Right atrium auricular region (tissue), 2 donors: ENCODE measurements around the gene FSIP2. TPM values are rescaled to one million over a fixed set of nuclear protein-coding genes. Genes with fewer than 3 reads are reported as not detected.

Source experiments
- DNase-seq: peaks from one replicate; pipeline ENCODE4 v3.0.0-alpha.2; 2019; ENCODE audit warnings: low spot score
- H3K27ac ChIP-seq, 2 donors: fragments of 200-600 bp; sonication (generic); 1 replicate in 1 of 2; 2 replicates in 1 of 2; pipeline ENCODE4 v1.5.1; 2016 to 2019
- H3K27me3 ChIP-seq, 2 donors: fragments of 200-600 bp; sonication (generic); one replicate each; pipeline versions ENCODE4 v1.5.1 to v1.6.0; 2017 to 2019
- H3K36me3 ChIP-seq: fragments of 200-600 bp; sonication (generic); one replicate; pipeline ENCODE4 v1.5.1; 2016
- H3K4me1 ChIP-seq, 2 donors: fragments of 200-600 bp; sonication (generic); one replicate each; pipeline versions ENCODE4 v1.5.1 to v1.6.0; 2017 to 2019
- H3K4me3 ChIP-seq, 2 donors: fragments of 200-600 bp; sonication (generic); 1 replicate in 1 of 2; 2 replicates in 1 of 2; pipeline ENCODE4 v1.5.1; 2017 to 2019; ENCODE audit warnings: mild to moderate bottlenecking in 1 of 2, moderate library complexity in 1 of 2
- H3K9me3 ChIP-seq, 2 donors: fragments of 200-600 bp; sonication (generic); one replicate each; pipeline ENCODE4 v1.5.1; 2019
- total RNA-seq, 2 donors: library from RNA; depleted of rRNA; stranded (reverse); fragments of >200 nt; gene quantifications; one replicate each; pipeline ENCODE4 v1.1.0, GENCODE V29; 2016
- TF ChIP-seq, protein P1 (sequence below), 2 donors: fragments of 200-600 bp; sonication (generic); IDR thresholded peaks; one replicate each; pipeline ENCODE4 v1.5.1; 2019; ENCODE audit warnings: antibody characterized with exemption in 2 of 2

Gene FSIP2
- total RNA-seq, 2 donors from 2014 or later = 0.22 to 0.28 TPM

DNA sequence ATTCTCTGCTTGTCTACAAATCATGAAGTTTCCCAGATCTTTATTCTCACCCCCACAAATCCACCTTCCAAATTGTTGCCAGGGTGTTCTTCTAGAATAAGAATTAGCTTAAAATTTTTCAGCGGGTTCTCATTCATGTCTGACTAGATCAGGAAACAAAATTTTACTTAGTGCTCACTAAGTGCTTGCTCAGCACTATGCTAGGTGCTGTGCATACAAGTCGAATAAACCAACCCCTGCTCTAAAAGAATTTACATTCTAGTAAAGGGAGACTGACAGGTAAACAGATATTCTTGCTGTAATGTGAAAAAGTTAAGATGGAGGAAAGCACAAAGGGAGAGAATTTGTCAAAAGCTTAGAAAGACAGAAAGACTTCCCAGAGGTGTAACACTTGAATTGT is 2.4 kb upstream of the FSIP2 start:
- Histone ChIP-seq H3K9me3 (no peaks in the 10 kb centered on the region), H3K27me3 (no peaks in the 10 kb centered on the region), H3K27ac (no peak overlapping the region), H3K4me1 (no peaks in the 10 kb centered on the region), H3K36me3 (no peaks in the 10 kb centered on the region), H3K4me3 (no peak overlapping the region)
- TF ChIP-seq, protein P1, sequence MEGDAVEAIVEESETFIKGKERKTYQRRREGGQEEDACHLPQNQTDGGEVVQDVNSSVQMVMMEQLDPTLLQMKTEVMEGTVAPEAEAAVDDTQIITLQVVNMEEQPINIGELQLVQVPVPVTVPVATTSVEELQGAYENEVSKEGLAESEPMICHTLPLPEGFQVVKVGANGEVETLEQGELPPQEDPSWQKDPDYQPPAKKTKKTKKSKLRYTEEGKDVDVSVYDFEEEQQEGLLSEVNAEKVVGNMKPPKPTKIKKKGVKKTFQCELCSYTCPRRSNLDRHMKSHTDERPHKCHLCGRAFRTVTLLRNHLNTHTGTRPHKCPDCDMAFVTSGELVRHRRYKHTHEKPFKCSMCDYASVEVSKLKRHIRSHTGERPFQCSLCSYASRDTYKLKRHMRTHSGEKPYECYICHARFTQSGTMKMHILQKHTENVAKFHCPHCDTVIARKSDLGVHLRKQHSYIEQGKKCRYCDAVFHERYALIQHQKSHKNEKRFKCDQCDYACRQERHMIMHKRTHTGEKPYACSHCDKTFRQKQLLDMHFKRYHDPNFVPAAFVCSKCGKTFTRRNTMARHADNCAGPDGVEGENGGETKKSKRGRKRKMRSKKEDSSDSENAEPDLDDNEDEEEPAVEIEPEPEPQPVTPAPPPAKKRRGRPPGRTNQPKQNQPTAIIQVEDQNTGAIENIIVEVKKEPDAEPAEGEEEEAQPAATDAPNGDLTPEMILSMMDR (IDR thresholded peaks at IDR 0.05) = no peak
- no peak for DNase-seq

DNA sequence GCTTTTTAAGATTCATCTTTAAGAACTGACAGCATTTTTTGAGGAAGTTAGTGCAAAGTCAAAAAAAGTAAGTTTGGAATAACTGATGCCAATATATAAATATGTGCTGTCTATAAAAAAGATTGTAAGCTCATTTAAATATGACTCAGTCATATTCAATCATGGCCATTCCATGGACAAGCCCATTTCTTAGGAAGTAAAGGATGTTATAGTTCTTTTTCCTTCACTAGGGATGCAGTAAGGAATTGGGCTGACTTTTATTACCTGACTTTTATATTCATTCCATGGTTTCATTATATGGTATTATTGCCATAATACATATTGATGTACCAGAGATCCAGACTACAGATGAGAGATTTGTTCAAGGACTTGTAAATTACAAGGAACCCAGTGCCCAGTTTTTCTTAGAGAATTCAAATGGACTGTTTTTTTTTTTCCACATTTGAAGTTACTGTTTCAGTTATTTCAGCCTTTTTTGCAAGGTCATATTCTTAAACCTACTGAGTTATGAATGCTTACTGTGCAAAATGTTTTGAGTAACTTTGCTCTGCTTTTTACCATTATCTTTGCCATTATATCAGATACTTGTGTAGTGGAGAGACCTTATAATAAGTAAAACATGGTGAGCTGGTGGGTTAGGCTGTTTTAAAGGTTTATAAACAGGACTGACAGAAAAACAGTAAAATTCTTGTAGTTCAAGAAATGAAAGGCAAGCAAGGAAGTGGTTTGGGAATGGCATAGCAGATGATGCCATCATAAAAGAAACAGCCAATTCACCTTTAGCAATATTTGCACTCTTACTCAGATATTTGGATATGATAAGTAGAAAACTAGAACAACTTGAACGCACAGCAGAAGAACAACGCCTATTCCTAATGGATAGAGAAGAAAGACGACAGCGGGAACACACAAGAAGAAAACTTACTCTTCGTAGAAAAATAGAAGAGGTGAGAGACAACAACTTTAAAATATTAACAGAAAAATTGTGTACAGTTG is 7.6 kb downstream of the FSIP2 start:
- no peaks in the 10 kb centered on the region for H3K9me3 ChIP-seq
- H3K4me3 ChIP-seq = no peak overlapping the region
- TF ChIP-seq, protein P1 (IDR thresholded peaks at IDR 0.05) = no peak
- no peaks in the 10 kb centered on the region for H3K27me3 ChIP-seq
- no peak for DNase-seq
- H3K27ac ChIP-seq = no peak overlapping the region
- no peaks in the 10 kb centered on the region for H3K4me1 ChIP-seq
- no peaks in the 10 kb centered on the region for H3K36me3 ChIP-seq

DNA sequence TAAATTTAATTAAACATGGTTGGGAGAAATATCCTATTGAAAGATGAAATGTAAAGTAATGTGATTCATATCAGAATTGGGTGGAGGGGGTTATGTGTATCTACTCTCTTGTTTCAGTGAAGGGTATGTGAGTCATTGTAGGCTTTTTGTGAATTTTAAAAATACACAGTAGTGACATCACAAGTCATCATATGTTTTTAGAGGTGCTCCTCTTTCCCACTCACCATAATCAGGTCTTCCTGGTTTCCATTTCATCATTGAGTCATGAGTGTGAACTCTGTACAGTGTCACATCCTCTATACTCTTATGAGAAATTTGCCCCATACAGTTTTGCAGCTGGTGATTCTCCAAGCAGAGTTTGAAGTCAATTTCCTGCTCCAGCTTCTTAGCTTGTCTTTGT is 18.8 kb downstream of the FSIP2 start:
- Histone ChIP-seq H3K36me3 (no peaks in the 10 kb centered on the region), H3K9me3 (no peaks in the 10 kb centered on the region), H3K4me1 (no peaks in the 10 kb centered on the region), H3K27me3 (no peaks in the 10 kb centered on the region), H3K27ac (no peak overlapping the region), H3K4me3 (no peak overlapping the region)
- DNase-seq = no peak
- TF ChIP-seq, protein P1 (IDR thresholded peaks at IDR 0.05) = no peak

DNA sequence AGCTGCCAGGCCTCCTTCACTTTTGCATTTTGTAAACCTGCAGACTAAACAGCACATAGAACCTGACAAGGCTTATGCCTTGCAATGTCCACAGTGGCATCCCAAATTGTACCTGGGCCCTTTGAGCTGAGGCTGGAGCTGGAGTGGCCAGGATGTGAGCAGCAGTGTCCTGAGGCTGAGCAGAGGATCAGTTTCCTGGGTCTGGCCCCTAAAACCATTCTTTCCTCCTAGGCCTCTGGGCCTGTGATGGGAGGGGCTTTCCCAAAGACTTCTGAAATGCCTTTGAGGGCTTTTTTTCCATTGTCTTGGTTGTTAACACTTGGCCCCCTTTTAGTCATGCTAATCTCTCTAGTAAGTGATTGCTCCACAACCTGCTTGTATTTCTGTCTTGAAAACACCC is 32.8 kb downstream of the FSIP2 start:
- Histone ChIP-seq H3K4me3 (no peak overlapping the region), H3K27me3 (no peaks in the 10 kb centered on the region), H3K36me3 (no peaks in the 10 kb centered on the region), H3K27ac (no peak overlapping the region), H3K9me3 (peaks cover 0 to 42% of the 10 kb centered on the region in 2 donors), H3K4me1 (no peaks in the 10 kb centered on the region)
- TF ChIP-seq, protein P1 (IDR thresholded peaks at IDR 0.05) = no peak
- DNase-seq = no peak

DNA sequence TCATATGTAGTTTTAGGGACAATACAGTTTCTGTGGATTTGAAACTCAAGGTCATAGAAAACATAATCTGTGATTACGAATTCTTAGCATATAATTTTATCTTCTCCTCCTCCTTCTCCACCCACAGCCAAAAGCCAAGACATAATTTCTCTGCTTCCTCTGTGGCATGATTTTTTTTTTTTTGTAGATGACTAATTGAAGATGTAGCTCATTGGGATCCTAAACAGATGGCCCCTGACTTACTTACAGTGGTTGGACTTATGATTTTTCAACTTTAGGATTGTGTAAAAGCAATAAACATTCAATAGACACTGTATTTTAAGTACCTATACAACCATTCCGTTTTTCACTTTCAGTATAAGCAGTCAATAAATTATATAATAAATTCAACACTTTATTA is 42.3 kb downstream of the FSIP2 start:
- no peak for DNase-seq
- H3K36me3 ChIP-seq = no peaks in the 10 kb centered on the region
- H3K4me1 ChIP-seq = no peaks in the 10 kb centered on the region
- H3K9me3 ChIP-seq = no peaks in the 10 kb centered on the region
- H3K27me3 ChIP-seq = no peaks in the 10 kb centered on the region
- TF ChIP-seq, protein P1 (IDR thresholded peaks at IDR 0.05) = no peak
- H3K4me3 ChIP-seq = no peak overlapping the region
- H3K27ac ChIP-seq = no peak overlapping the region
